ENCODE data around the gene MYNN. TPM values are rescaled to one million over a fixed set of nuclear protein-coding genes. Genes with fewer than 3 reads are reported as not detected.

Gene MYNN
- total and polyA plus RNA-seq, 9 of the 15 experiments (the other 6 are each of a cell fraction or from before 2014, with no cell fraction given) = 10.4 to 35.7 (median 21.3) TPM

DNA sequence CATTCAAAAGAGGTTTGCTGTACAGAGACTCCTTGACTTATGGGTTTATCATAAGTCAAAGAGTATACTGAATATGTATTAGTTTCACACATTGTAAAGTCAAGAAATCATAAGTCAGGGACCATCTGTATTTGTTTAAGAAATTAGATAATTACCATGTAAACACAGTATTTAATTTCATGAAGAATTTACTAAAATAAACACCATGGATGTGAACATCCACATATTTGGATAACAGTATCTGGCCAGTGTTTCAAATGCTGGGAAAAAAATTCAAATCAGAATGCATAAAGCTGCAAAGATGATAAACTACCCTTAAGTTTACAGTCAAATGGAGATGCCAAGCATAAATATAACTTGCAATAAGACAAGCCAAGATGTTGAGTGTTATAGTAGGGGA is 17.0 kb downstream of the MYNN start:
- no peak overlapping the region for H3K27ac ChIP-seq (ENCODE audit: extremely low read depth, low read depth, low read length)
- H3K4me3 ChIP-seq = no peak overlapping the region
- ChIA-PET POLR2A (interaction anchor here (1.9 kb wide), 2 partner anchors 9 to 16 kb away, joined by 4 to 6 read pairs; no protein-coding TSS in a partner anchor), CTCF (ENCODE audit: low intra/inter-chr PET ratio) (no interaction called here)
- no peaks in the 10 kb centered on the region for H3K9me3 ChIP-seq (replicated peaks; ENCODE audit: control insufficient read depth, insufficient read depth, low read depth, low read length)
- no peak overlapping the region for H3K4me2 ChIP-seq (ENCODE audit: insufficient read depth, low read length)
- no peak overlapping the region for H3K9ac ChIP-seq (ENCODE audit: insufficient read depth in 1 of 2, low read depth in 2 of 2, low read length in 2 of 2)
- H3K9me1 ChIP-seq (ENCODE audit: control insufficient read depth, insufficient read depth, low read length) = no peaks in the 10 kb centered on the region
- no peaks in the 10 kb centered on the region for H3K27me3 ChIP-seq (ENCODE audit: control insufficient read depth in 2 of 2, insufficient read depth in 2 of 2, low read length in 2 of 2)
- intact Hi-C loops (cut with micrococcal nuclease) (no loop called here), in situ Hi-C loops (cut with MboI) (no loop called here)
- H3K4me1 ChIP-seq (replicated peaks in 1 of 2; ENCODE audit: control insufficient read depth in 2 of 2, insufficient read depth in 2 of 2, low read length in 2 of 2) = no peaks in the 10 kb centered on the region; a peak in 1 of 5 replicates
- no peaks in the 10 kb centered on the region for H3K79me2 ChIP-seq (ENCODE audit: control insufficient read depth, insufficient read depth, low read length)
- DNase-seq (ENCODE audit: extremely low read depth in 1 of 4, low spot score in 3 of 4) = no peak
- ATAC-seq = no peak
- H4K20me1 ChIP-seq (replicated peaks; ENCODE audit: control insufficient read depth, insufficient read depth, low read length) = no peaks in the 10 kb centered on the region
- no peak for FAIRE-seq
- no peak overlapping the region for H2AFZ ChIP-seq (ENCODE audit: low read depth, low read length)
- no peak for TF ChIP-seq ZNF57 (CRISPR knock-in tag; IDR thresholded peaks at IDR 0.05)
- no peak for TF ChIP-seq ZNF444 (CRISPR knock-in tag; IDR thresholded peaks at IDR 0.05)
- no peak for TF ChIP-seq ZNF124 (CRISPR knock-in tag; IDR thresholded peaks at IDR 0.05)
- TF ChIP-seq RAD51 (IDR thresholded peaks at IDR 0.05; ENCODE audit: borderline replicate concordance, low read depth) = no peak
- no peak for TF ChIP-seq ZBTB49 (CRISPR knock-in tag; IDR thresholded peaks at IDR 0.05; ENCODE audit: borderline replicate concordance)
- no peak for TF ChIP-seq ZNF384 (IDR thresholded peaks at IDR 0.05; ENCODE audit: low read depth, low read length)
- BruUV-seq (replicated peaks) = no TSS peak
- peaks cover 52% of the 10 kb centered on the region for H3K36me3 ChIP-seq (ENCODE audit: control insufficient read depth, insufficient read depth, low read length)

Data from K562 (cell line).